SKM-1 (cell line): Measurements from ENCODE around the gene CPOX.

ENCODE experiments used
- DNase-seq: peaks from one replicate; lab custom pipeline; 2025; ENCODE audit not compliant: unreplicated experiment; lab: John Stamatoyannopoulos, UW

Gene CPOX

GRCh38 chr3:98541695-98542094, 51.7 kb downstream of the CPOX start:
- DNase-seq, result no peak

GRCh38 chr3:98540346-98540745, 53.1 kb downstream of the CPOX start:
- DNase-seq, result no peak

DNA sequence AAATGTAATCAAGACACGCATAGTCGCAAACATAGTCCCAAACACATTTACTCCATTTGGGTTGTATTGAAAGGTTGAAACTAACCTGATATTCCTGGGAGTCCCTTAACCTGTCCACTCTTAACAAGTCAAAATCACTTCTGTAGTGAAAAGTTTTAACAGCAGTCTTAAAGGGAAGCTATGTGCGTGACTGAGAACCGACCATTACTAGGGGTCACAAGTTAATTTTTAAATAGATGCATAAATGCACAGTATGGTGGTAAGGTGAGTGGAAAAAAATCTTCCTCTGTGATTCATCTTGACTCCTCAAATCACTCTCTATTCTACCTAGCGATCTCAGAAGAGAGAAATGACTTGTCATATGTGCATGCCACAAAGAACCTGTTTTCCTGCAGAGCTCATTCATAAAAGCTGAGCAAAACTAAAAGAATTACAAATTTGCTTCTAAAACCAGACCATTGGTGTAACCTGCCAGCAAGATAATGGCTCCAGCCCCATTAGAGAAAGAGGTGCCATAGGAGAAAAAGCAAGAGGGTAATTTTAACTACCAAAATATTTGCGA, 56.9 kb downstream of the CPOX start:
- DNase-seq, result no peak

DNA sequence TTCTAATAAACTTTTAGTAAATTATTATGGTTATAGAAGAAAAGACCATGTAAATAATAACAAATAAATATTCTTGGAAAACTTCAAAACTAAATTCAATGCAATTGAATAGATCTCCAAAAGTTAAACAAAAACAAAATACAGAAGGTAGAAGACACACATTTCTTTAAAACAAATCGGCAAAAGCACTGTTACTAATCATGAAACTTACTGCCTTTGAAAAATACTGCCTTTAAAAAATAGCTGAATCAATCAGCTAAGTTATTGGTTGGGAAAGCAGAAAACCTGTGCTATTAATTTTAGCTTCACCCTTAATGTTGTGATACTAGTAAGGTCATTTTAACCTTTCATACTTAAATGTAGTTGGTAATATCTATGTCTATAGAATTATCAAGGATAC, 58.7 kb downstream of the CPOX start:
- DNase-seq, result no peak

- no peak for DNase-seq
These were observed 59.2 kb downstream of the CPOX start for GRCh38 chr3:98534168-98534567.

- DNase-seq, result no peak
These were observed 60.5 kb downstream of the CPOX start for GRCh38 chr3:98532709-98533571.

- no peak for DNase-seq
These were observed 61.2 kb downstream of the CPOX start for GRCh38 chr3:98532275-98532637.

- DNase-seq, result no peak
These were observed 61.7 kb downstream of the CPOX start, which contains the start of gene GPR15 for GRCh38 chr3:98531622-98532274. TSS of gene GPR15 (plus strand) at chr3:98531978. CDS start at chr3:98532034, 56 bp downstream.

DNA sequence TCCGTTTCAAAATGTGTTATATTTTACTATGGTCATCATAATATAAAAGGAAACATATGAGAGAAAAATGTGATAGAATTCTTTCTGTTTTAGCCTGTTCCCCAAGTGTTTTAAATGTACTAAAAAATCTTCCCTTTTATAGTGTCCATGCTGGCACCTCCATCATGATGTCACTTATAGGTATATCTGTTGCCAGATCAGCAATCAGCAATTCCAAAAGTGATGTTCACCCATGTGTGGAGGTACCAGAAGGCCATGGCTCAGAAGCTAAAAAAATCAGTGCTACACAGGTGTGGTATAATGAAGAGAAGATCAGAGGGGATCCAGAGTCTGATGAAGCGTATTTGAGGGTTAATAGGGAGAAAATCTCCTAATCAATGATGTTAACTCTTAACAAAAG, 62.7 kb downstream of the CPOX start:
- no peak for DNase-seq

DNA sequence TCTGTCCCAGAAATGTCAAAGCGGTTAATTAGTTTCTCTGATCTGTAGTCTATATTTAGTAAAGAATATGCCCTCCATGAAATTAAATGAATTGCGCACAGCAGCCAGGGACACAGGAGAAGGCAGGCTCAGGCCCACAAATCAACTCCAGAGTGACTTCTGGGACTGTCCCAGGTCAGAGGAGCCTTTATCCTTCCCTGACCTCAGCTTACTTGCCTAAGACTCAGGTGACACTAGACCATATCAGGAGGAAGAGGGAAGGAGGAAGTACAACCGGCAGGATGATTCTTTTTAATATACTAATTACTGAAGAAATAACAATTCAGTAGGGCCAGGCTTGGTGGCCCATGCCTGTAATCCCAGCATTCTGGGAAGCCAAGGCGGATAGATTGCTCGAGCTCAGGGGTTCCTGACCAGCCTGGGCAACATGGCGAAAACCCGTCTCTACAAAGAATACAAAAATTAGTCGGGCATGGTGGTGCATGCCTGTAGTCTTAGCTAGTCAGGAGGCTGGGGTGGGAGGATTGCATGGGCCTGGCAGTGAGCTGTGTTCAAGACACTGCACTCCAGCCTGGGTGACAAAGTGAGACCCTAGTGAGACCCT, 63.5 kb downstream of the CPOX start:
- no peak for DNase-seq
